ENCODE results near the gene ATP6V1B1.
A peak's percentile ranks its signal among the peaks of the same experiment; 100 is the strongest.

The ATP6V1B1 gene

GRCh38 chr2:70964596-70965386, 29.1 kb downstream of the ATP6V1B1 start:
- DNase-seq (ENCODE audit: low read depth in 2 of 2, low spot score in 1 of 2) = peak; percentile 65 to 71

DNA sequence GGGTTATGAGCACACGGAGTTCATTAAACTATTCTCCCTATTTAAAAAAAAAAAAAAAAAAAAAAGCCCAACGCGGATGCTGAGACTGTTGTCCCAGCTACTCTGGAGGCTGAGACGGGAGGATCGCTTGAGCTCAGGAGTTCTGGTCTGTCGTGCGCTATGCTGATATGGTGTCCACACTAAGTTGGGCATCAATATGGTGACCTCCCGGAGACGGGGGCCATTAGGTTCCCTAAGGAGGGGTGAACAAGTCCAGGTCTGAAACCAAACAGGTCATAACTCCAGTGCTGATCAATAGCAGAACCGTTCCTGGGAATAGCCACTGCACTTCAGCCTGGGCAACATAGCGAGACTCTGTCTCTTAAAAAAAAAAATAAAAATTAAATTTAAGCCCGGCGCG, 29.8 kb downstream of the ATP6V1B1 start:
- no peak for DNase-seq (ENCODE audit: low read depth in 2 of 2, low spot score in 1 of 2)

DNA sequence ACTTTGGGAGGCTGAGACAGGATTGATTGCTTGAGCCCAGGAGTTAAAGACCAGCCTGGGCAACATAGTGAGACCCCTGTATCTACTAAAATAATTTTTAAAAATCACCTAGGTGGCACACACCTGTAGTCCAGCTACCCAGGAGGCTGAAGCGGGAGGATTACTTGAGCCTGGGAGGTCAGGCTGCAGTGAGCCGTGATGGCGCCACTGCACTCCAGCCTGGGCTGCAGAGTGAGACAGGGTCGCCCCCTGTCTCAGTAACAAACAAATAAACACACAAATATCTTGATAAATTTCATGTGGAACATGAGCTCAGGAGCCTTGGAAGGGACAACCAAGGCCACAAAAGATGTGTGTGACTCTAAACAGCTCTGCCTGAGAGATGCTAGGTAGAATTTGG, 31.0 kb downstream of the ATP6V1B1 start:
- no peak for DNase-seq (ENCODE audit: low read depth in 2 of 2, low spot score in 1 of 2)

DNA sequence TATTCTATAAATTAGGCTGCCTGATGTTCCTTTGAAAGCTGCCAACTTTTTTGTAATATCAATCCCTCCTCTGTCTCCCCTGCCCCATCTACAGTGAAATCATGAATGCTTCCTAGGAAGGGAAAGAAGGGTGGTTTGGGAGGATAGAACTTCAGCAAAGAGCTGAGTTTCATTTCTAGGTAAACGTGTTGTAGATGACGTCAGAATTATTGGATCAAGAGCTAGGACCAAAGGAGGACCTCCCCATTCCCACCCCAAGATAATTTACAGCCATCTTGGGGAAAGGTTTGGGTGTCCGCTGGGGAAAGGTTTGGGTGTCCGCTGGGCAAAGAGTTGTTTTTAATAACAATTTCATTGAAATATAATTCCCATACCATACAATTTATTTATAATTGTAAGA, 31.5 kb downstream of the ATP6V1B1 start:
- no peak for DNase-seq (ENCODE audit: low read depth in 2 of 2, low spot score in 1 of 2)

- DNase-seq (ENCODE audit: low read depth in 2 of 2, low spot score in 1 of 2) = no peak
These were observed 38.9 kb downstream of the ATP6V1B1 start for GRCh38 chr2:70974592-70974991.

DNA sequence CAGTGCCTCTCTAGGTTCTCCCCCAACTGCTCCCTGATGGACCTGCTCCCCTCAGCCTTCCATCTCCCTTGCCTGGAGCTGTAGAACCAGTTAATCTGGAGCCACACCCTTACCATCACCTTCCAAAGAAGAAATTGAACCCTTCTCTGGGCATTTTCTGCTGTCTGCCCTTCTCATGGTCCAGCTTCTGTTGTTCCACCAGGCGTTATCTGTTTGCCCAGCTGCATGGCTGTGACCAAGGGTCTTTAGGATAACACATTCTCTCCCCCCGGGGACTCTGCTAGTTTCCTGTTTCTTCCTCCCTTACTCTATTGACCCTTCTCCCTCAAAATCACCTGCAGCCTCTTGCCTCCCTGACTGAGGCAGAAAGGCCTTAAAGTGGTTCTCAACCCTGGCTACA, 39.5 kb downstream of the ATP6V1B1 start:
- DNase-seq (ENCODE audit: low read depth in 2 of 2, low spot score in 1 of 2) = no peak

- no peak for DNase-seq (ENCODE audit: low read depth in 2 of 2, low spot score in 1 of 2)
These were observed 42.0 kb downstream of the ATP6V1B1 start for GRCh38 chr2:70977605-70978205.

DNA sequence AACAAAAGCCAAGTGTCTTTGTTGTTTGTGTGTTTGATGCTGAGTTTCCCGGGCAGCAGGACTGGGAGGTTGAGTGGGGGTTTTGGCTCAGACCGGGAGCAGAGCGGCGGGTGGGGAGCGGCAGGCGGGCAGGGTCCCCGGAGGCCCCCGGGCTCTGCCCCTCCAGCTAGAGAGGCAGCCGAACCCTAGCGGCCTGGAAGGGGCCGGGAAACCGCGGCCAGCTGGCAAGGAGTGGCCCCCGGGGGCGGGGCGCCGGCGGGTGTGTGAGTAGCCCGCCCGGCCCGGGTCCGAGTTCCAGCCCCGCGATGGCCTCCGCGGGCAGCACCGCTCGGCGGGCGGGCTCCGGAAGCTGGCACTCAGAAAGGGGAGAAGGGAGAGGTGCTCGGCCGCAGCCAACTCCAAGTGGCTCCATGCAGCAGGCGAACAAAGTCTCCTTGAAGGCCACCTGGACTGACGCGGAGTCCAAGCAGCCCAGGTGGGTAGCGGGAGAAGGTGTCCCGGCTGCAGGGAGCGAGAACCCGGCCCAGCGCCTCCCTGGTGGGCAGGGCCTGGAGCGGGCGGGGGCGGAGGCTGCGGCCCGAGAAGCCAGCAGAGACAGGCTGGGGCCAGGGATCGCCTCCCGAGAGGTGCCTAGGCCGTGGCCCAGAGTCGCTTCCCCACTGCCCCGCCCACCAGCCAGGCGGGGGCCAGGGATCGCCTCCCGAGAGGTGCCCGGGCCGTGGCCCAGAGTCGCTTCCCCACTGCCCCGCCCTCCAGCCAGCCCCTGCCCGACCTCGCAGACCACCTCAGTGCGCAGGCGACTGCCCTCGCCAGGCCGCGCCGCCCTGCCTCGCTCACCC, 42.9 kb downstream of the ATP6V1B1 start, which contains the start of gene ANKRD53:
Gene ANKRD53 (plus strand): TSS at position 290 of the 839 bp plus-strand sequence. CDS start 16 bp downstream, at position 306.
- DNase-seq (ENCODE audit: low read depth in 2 of 2, low spot score in 1 of 2) = no peak

- DNase-seq (ENCODE audit: low read depth in 2 of 2, low spot score in 1 of 2) = no peak
These were observed 43.4 kb downstream of the ATP6V1B1 start for GRCh38 chr2:70979180-70979488.

DNA sequence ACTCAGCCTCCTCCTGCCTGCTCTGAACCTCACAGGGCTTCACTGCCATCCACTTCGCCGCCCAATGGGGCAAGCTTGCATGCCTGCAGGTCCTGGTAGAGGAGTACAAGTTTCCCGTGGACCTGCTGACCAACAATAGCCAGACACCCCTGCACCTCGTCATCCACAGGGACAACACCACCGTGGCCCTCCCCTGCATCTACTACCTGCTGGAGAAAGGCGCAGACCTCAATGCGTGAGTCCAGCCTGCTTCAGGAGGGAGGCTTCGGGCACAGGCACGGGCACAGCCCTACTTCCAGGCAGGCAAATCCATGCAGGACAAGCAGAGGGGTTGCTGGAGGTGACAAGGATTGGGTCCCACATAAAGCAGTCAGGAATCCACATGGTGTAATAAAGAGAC, 43.9 kb downstream of the ATP6V1B1 start:
- DNase-seq (ENCODE audit: low read depth in 2 of 2, low spot score in 1 of 2) = no peak

DNA sequence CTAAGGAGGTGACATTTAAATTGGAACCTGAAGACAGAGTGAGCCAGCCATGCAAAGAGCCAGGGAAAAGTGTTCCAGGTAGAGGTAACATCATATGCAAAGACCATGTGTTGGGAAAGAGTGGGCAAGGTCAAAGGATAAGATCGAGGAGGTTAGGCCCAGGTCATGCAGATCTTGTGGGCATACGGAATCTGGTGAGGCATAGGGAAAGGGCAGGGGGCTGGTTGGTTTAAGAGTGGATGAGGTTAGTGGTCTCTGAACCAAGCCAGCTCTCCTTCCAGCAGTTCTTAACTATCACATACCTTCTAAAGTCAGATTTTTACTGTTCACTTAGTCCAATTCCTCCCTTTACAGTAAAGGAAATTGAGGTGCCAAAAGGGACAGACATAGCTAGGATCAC, 45.7 kb downstream of the ATP6V1B1 start:
- DNase-seq (ENCODE audit: low read depth in 2 of 2, low spot score in 1 of 2) = no peak

DNA sequence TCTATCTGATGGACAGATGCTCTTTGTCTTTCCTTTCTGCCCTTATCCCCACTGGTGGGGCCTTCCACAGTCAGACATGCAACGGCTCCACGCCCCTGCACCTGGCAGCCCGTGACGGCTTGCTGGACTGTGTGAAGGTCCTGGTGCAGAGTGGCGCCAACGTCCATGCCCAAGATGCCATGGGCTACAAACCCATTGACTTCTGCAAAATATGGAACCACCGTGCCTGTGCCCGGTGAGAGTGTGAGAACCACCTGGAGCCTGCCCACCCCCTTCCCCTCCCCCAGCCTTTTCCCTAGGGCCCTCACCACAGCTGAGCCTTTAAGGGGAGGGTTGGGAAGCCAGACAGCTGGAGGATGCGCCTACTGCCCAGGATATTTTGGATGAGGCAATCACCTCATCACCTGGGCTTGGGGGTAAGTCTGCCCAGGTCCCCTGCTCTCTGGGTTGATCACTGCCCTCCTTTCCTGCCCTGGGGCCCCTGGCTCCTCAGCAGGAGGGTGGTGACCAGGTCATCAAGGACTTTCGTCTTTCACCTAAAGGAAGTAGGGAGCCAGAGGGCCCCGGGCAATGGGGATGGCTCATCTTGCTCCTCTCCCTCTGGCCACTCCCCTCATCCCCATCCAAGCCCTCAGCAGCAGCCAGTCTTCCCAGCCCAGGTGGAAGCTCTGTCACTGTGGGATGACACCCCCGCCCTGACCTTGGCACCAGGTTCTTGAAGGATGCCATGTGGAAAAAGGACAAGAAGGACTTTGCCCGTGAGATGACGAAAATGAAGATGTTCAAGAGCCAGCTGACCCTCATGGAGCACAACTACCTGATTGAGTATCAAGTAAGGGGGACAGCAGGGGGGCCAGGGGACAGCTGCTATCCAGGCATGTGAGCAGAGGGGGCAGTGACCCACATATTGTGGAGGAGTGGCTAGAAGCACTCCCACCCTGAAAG, 46.4 kb downstream of the ATP6V1B1 start:
- no peak for DNase-seq (ENCODE audit: low read depth in 2 of 2, low spot score in 1 of 2)

GRCh38 chr2:70982971-70983370, 47.3 kb downstream of the ATP6V1B1 start:
- DNase-seq (ENCODE audit: low read depth in 2 of 2, low spot score in 1 of 2) = no peak

- DNase-seq (ENCODE audit: low read depth in 2 of 2, low spot score in 1 of 2) = no peak
These were observed 48.0 kb downstream of the ATP6V1B1 start for GRCh38 chr2:70983506-70984227.

- no peak for DNase-seq (ENCODE audit: low read depth in 2 of 2, low spot score in 1 of 2)
These were observed 48.5 kb downstream of the ATP6V1B1 start for GRCh38 chr2:70984228-70984575.

DNA sequence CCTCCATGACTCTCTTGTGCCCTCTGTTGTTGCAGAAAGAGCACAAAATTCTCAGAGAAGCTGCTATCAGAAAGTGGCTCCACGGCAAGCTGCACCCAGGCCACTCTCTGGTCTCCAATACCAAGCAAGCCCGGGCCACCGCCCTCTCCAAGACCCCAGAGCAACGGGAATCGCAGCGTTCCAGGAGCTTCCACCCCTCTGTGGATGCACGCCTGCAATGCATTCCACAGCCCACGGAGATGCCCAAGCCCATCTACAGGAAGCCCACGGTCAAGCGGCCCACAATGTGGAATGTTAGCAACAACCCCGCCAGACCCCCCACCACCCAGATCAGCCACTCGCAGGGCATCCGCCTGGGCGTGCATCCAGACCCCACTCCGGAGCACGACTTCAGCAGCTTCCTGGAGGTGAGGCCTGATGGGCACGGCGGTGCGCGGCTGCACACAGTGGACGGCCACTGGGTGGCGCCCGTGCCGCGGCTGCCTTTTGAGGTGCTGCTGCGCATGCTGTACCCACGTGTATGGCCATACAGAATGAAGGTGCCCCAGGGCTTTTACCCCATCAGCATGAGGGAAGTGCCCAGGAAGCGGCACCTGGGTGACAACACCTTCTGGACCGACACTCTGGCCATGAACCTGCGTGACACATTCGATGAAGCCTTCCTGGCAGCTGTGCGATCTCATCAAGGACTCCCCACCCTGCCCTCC, 49.0 kb downstream of the ATP6V1B1 start:
- peak; percentile 56 to 60 for DNase-seq (ENCODE audit: low read depth in 2 of 2, low spot score in 1 of 2)

DNA sequence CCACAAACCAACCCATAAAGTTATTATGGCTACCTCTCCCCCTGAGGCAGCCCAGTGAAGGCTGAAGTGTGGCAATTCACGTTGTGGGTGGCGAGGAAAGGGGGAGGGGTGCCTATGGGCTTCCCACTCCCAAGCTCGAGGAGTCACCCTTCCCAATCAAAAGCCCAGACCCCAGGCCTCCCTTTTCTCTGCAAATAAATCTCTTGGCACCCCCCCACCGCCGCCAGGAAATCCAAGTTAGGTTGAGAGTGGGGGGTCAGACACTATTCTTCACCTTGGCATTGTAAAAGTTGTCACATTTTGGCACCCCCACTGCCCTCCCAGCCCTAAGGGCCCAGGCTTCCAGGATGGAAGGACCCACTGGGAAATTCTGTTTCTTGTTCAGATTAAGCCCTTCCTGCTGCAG, 49.6 kb downstream of the ATP6V1B1 start:
- no peak for DNase-seq (ENCODE audit: low read depth in 2 of 2, low spot score in 1 of 2)

GRCh38 chr2:70985956-70986355, 50.3 kb downstream of the ATP6V1B1 start:
- no peak for DNase-seq (ENCODE audit: low read depth in 2 of 2, low spot score in 1 of 2)

DNA sequence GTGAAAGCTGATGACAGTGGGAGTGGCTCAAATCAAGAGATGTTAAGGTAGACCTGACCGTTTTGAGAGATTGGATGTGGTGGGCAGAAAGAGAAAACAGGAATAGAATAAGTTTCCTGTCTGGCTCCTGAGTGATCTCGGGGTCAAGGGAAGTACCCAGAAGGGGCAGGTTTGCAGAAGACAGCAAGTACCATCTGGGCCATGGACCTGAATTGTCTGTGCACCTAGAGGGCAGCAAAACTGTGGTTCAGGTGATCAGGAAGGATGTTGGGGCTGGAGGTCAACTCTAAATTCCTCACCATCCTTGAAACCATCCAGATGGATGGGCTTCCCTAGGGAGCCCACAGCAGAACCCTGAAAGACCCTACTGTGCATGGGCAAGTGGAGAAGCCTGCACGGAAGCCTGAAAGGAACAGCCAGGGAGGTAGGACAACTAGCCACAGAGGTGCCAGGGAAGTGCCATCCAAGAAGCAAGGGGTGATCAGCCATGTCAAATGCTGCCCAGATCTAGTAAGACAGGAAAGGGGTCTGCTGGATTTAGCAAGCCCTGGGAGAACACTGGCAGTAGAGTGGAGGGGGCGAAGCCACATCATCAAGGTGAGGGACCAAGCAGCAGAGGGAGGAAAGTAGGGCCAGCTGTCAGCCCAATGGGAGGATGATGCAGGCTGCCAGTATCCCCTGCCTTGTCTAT, 50.9 kb downstream of the ATP6V1B1 start:
- DNase-seq (ENCODE audit: low read depth in 2 of 2, low spot score in 1 of 2) = no peak
